Fibroblast of pulmonary artery (primary cell): ENCODE results near the gene LDLRAD4.

Experiments
- DNase-seq: peaks from one replicate; pipeline ENCODE4 v3.0.0-alpha.2; 2010; ENCODE audit warnings: low read depth
- H3K4me3 ChIP-seq: replicated peaks from 2 replicates; pipeline ENCODE4 v1.5.1; 2011; ENCODE audit warnings: low read depth, mild to moderate bottlenecking, control low read depth, low read length, moderate library complexity
- TF ChIP-seq, protein P1 (sequence below): IDR thresholded peaks from 2 replicates; pipeline ENCODE4 v1.5.1; 2011; ENCODE audit warnings: mild to moderate bottlenecking, control low read depth, low read length, inconsistent platforms; ENCODE audit errors: missing control alignments

The LDLRAD4 gene

DNA sequence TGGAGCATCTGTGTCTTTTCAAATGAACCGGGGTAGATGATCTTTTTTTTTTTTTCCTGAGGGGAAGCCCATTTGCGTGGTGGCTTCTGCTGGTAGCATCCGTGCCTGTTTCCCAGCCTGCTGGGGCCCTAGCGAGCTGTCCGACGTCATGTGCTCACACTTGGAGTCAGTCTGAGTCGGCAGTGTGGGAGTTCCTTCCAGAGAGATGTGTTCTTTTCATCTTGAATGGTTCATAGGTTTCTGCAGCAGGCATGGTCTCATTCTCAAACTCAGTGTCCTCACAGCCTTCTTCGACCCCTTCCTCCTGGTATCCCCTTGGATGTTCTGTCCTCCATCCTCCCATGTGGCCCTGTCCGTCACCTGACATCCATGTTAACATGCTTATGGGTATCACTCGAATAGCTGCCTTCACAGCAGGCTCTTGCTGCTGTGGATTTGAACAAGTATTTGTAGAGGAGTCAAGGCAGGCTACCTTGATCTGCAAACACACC lies 51.0 kb downstream of the LDLRAD4 start:
- DNase-seq: no peak
- TF ChIP-seq, protein P1, sequence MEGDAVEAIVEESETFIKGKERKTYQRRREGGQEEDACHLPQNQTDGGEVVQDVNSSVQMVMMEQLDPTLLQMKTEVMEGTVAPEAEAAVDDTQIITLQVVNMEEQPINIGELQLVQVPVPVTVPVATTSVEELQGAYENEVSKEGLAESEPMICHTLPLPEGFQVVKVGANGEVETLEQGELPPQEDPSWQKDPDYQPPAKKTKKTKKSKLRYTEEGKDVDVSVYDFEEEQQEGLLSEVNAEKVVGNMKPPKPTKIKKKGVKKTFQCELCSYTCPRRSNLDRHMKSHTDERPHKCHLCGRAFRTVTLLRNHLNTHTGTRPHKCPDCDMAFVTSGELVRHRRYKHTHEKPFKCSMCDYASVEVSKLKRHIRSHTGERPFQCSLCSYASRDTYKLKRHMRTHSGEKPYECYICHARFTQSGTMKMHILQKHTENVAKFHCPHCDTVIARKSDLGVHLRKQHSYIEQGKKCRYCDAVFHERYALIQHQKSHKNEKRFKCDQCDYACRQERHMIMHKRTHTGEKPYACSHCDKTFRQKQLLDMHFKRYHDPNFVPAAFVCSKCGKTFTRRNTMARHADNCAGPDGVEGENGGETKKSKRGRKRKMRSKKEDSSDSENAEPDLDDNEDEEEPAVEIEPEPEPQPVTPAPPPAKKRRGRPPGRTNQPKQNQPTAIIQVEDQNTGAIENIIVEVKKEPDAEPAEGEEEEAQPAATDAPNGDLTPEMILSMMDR: no peak
- H3K4me3 ChIP-seq: no peak overlapping the region

DNA sequence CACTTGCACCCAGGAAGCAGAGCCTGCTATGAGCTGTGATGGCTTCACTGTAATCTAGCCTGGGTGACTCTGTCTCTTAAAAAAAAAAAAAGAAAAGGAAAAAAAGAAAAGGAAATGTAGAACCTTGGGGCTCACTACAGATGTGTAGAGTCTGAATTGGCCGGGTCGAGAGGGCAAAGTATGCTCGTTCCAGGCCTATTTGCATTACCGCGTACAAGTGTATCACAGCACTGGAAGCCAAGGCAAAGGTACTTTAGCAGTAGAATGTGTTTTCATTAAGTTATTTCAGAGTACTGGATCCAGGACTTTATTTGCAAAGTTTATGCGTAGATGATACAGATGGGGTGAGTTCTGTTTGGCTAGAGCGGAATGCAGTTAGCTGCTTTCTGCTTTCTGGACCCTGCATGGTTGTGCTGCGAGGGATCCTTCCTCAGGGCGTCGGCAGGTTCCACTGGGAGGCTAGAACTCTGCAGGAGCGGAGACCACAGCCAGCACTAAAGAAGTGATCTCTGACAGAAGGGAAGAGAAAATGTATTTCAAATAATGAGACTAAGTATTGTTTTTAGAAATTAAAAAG lies 51.8 kb downstream of the LDLRAD4 start:
- TF ChIP-seq, protein P1: no peak
- H3K4me3 ChIP-seq: no peak overlapping the region
- no peak for DNase-seq

DNA sequence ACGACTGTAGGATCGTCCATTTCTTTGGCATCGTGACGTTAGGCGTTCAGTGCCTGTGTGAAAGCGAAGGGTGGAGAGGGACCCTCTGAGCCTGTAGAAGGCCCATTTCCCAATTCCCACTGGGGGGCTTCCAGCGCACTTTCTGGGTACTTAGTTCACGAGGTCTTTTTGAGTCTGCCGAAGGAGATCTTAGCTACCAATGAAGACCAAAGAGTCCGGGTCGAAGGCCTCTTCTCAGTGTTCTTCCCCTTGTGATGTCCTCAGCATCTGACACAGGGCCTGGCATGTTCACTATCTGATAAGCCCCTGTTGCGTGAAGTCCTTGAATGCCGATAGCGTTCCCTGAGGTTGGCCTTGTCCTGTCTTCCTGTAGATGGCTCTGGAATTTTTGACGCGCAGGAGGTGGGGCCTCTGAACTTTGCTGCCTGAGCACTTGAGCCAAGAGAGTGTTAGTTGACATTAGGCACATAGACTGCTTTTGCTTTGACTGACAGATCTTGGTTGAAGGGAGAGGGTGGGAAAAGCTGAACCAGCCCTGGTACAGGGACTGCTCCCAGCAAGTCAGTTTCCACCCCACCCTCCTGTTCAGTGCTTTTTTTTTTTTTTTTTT lies 52.8 kb downstream of the LDLRAD4 start:
- no peak for DNase-seq
- TF ChIP-seq, protein P1: no peak

DNA sequence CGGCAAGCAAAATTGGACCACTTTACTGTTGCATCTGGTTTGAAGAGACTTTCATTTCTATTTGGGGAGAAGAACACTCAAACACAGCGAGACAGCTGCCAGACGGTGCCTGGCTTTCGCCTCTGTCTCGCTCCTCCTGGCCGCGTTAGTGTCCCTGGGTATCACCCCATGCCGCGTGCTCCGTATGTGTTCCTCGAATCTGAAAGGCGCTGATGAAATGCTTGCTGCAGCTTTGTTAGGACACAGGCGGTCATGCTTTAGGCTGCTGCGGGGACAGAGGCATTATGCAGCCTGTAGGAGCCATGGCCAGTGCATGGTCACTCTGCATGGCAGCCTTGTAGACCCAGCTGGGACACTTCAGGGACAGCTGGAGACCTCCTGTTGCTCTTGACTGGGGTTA lies 53.9 kb downstream of the LDLRAD4 start:
- no peak overlapping the region for H3K4me3 ChIP-seq
- no peak for DNase-seq
- TF ChIP-seq, protein P1: no peak

More for the DNA sequence above, 52.8 kb downstream of the LDLRAD4 start:
- no peak overlapping the region for H3K4me3 ChIP-seq

DNA sequence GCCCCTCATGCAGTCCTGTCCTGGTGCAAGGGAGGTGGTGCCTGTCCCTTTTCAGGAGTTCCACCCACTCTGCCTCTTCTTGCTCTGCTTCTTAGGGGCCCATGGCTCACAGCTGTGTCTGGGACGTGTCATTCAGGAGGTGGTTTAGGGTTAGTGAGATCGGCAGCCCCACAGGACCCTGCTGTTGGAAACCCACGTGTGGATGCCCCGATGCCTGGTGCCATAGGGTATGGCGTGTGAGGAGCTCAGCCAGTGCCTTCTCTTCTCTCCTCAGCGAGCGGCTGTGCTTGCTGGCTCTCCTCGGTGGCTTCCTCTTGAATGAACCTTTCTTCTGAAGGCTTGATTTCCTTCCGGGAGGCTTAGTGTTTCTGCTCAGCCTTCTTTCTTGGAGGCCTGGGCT lies 55.2 kb downstream of the LDLRAD4 start:
- H3K4me3 ChIP-seq: no peak overlapping the region
- DNase-seq: no peak
- TF ChIP-seq, protein P1: no peak

DNA sequence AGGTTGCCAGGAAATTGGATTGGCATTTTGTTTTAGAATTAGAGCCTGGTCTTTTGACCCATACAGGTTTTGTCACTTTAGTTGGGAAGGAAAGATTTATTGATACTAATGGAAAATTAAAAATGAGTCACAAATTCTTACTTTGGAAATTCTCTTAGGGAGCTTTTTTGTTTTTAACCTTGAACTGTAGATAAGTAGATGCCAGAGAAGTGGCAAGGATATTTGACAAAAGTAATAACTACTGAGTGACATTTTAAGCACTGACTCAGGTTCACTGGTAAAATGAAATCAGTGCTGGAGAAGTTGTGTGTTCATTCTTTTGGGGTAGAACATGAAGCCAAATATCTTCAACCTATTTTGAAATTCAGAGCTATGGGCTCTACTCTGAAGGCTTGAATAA lies 56.5 kb downstream of the LDLRAD4 start:
- TF ChIP-seq, protein P1: no peak
- no peak overlapping the region for H3K4me3 ChIP-seq
- no peak for DNase-seq
